PFSK-1 (cell line): ENCODE data around the gene BARHL2.

ENCODE experiments used
- POLR2AphosphoS5 ChIP-seq: IDR thresholded peaks from 2 replicates; pipeline ENCODE4 v1.6.1; 2012; ENCODE audit warnings: low read depth, mild to moderate bottlenecking, control low read depth, low read length, moderate library complexity
- SIN3A ChIP-seq: IDR thresholded peaks from 2 replicates; pipeline ENCODE4 v1.6.1; 2012; ENCODE audit warnings: mild to moderate bottlenecking, low read length, moderate library complexity, borderline replicate concordance; ENCODE audit not compliant: insufficient read depth
- TAF1 ChIP-seq: IDR thresholded peaks from 2 replicates; pipeline ENCODE4 v1.6.1; 2012; ENCODE audit warnings: low read length, control low read depth, borderline replicate concordance; ENCODE audit not compliant: insufficient read depth
- TF ChIP-seq, protein P1 (sequence below), 2 experiments: IDR thresholded peaks; 2 replicates each; pipeline versions ENCODE4 v1.6.1 to v1.8.0; 2011 to 2012; ENCODE audit warnings: low read depth in 2 of 2, low read length in 2 of 2, control low read depth in 1 of 2, inconsistent platforms in 1 of 2, mild to moderate bottlenecking in 1 of 2, moderate library complexity in 1 of 2; ENCODE audit not compliant: insufficient read depth in 1 of 2

DNA sequence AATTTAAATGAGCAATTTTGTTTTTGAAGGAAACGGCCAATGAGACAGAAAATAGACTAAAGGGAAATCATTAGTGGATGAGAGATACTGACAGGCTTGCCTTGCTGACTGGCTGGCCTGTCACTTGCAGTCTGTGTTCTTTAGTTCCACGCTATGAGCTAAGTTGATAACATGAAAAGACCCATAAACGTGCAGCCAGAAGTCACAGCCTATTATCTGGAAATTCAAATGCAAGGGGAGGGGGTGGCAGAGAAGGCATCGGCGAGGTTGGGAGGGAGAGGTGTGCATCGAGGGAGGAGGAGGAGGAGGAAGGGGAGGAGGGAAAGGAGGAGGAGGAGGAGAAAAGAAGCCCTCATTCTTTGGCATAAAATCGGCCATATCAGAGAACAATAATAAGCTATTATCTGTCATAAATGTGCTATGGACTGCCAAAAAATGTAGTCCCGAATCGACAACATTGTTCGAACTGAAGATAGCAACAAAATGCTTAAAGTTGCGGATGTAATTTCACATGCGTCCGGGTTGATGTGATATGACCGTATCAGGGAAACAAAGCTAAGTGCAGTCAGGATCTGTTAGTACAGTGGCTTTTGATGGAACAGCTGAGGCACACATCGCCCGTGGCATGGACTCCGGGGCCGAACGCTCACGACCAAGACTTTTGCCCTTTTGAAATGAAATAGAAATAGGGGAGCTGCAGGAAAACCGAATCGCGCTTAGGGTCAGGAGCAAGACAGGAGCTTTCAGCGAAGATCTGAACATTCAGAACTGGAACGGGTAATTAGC lies 11.6 kb upstream of the BARHL2 start:
- no peak for TF ChIP-seq POLR2AphosphoS5
- no peak for TF ChIP-seq SIN3A
- no peak for TF ChIP-seq TAF1
- TF ChIP-seq, protein P1, sequence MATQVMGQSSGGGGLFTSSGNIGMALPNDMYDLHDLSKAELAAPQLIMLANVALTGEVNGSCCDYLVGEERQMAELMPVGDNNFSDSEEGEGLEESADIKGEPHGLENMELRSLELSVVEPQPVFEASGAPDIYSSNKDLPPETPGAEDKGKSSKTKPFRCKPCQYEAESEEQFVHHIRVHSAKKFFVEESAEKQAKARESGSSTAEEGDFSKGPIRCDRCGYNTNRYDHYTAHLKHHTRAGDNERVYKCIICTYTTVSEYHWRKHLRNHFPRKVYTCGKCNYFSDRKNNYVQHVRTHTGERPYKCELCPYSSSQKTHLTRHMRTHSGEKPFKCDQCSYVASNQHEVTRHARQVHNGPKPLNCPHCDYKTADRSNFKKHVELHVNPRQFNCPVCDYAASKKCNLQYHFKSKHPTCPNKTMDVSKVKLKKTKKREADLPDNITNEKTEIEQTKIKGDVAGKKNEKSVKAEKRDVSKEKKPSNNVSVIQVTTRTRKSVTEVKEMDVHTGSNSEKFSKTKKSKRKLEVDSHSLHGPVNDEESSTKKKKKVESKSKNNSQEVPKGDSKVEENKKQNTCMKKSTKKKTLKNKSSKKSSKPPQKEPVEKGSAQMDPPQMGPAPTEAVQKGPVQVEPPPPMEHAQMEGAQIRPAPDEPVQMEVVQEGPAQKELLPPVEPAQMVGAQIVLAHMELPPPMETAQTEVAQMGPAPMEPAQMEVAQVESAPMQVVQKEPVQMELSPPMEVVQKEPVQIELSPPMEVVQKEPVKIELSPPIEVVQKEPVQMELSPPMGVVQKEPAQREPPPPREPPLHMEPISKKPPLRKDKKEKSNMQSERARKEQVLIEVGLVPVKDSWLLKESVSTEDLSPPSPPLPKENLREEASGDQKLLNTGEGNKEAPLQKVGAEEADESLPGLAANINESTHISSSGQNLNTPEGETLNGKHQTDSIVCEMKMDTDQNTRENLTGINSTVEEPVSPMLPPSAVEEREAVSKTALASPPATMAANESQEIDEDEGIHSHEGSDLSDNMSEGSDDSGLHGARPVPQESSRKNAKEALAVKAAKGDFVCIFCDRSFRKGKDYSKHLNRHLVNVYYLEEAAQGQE (IDR thresholded peaks at IDR 0.05; ENCODE audit: insufficient read depth in 1 of 2, low read depth in 2 of 2, low read length in 2 of 2) = no peak
